Ectodermal cell (in vitro differentiated cells): ENCODE data around the gene FAF1.

Experiments used
- H3K27ac ChIP-seq: 2 replicates; pipeline ENCODE4 v1.7.0; 2013; ENCODE audit warnings: mild to moderate bottlenecking, low read depth, low read length; ENCODE audit not compliant: insufficient read depth, poor library complexity, severe bottlenecking
- H3K27me3 ChIP-seq: 2 replicates; pipeline ENCODE4 v1.7.0; 2013; ENCODE audit warnings: mild to moderate bottlenecking, low read length; ENCODE audit not compliant: insufficient read depth, control insufficient read depth, poor library complexity, severe bottlenecking
- H3K36me3 ChIP-seq: one replicate; pipeline ENCODE4 v1.7.0; 2013; ENCODE audit warnings: low read length; ENCODE audit not compliant: control insufficient read depth, insufficient read depth
- H3K4me1 ChIP-seq: one replicate; pipeline ENCODE4 v1.7.0; 2013; ENCODE audit warnings: low read length; ENCODE audit not compliant: control insufficient read depth, insufficient read depth
- H3K4me3 ChIP-seq: 2 replicates; pipeline ENCODE4 v1.7.0; 2013; ENCODE audit warnings: low read depth, low read length, control low read depth; ENCODE audit not compliant: insufficient read depth
- H3K9me3 ChIP-seq: 2 replicates; pipeline ENCODE4 v1.7.0; 2013; ENCODE audit warnings: mild to moderate bottlenecking, low read length, moderate library complexity; ENCODE audit not compliant: control insufficient read depth
- WGBS, 2 experiments: methylation state at CpG; one replicate each; pipeline ENCODE4 v1.1.7; 2013; ENCODE audit warnings: missing lambda C conversion rate in 2 of 2; 5-methylcytosine and 5-hydroxymethylcytosine counted together

FAF1 gene

GRCh38 chr1:50658459-50659076, 301.5 kb downstream of the FAF1 start:
- WGBS, 2 experiments, result 40 to 88% methylated on average over 1 to 2 of the region's 2 CpGs
- Histone ChIP-seq H3K36me3 (no peaks in the 10 kb centered on the region), H3K4me1 (no peaks in the 10 kb centered on the region), H3K27ac (no peak overlapping the region), H3K4me3 (no peak overlapping the region), H3K9me3 (no peaks in the 10 kb centered on the region), H3K27me3 (no peaks in the 10 kb centered on the region)

GRCh38 chr1:50656931-50657330, 303.1 kb downstream of the FAF1 start:
- H3K4me3 ChIP-seq, result no peak overlapping the region
- H3K27ac ChIP-seq, result no peak overlapping the region
- 85 to 88% methylated on average over 2 of the region's 3 CpGs for WGBS, 2 experiments
- no peaks in the 10 kb centered on the region for H3K36me3 ChIP-seq
- H3K27me3 ChIP-seq, result no peaks in the 10 kb centered on the region
- no peaks in the 10 kb centered on the region for H3K4me1 ChIP-seq
- H3K9me3 ChIP-seq, result no peaks in the 10 kb centered on the region

GRCh38 chr1:50651476-50652263, 308.4 kb downstream of the FAF1 start:
- 92 to 95% methylated on average over 3 of the region's 3 CpGs for WGBS, 2 experiments

GRCh38 chr1:50646526-50646925, 313.5 kb downstream of the FAF1 start:
- no peaks in the 10 kb centered on the region for H3K9me3 ChIP-seq
- WGBS, 2 experiments, result 86 to 94% methylated on average over 2 of the region's 2 CpGs
- H3K27ac ChIP-seq, result no peak overlapping the region
- H3K4me3 ChIP-seq, result no peak overlapping the region
- H3K27me3 ChIP-seq, result no peaks in the 10 kb centered on the region
- H3K36me3 ChIP-seq, result no peaks in the 10 kb centered on the region
- no peaks in the 10 kb centered on the region for H3K4me1 ChIP-seq

More at GRCh38 chr1:50651476-50652263, 308.4 kb downstream of the FAF1 start:
- Histone ChIP-seq H3K9me3 (no peaks in the 10 kb centered on the region), H3K36me3 (no peaks in the 10 kb centered on the region), H3K4me3 (no peak overlapping the region), H3K4me1 (no peaks in the 10 kb centered on the region), H3K27ac (no peak overlapping the region), H3K27me3 (no peaks in the 10 kb centered on the region)

- H3K9me3 ChIP-seq, result no peaks in the 10 kb centered on the region
- H3K27ac ChIP-seq, result no peak overlapping the region
- no peaks in the 10 kb centered on the region for H3K27me3 ChIP-seq
- no peak overlapping the region for H3K4me3 ChIP-seq
- 84 to 93% methylated on average over 1 of the region's 1 CpG for WGBS, 2 experiments
- H3K36me3 ChIP-seq, result no peaks in the 10 kb centered on the region
- H3K4me1 ChIP-seq, result no peaks in the 10 kb centered on the region
Measured at GRCh38 chr1:50645139-50645538, 314.9 kb downstream of the FAF1 start.

- no peaks in the 10 kb centered on the region for H3K27me3 ChIP-seq
- H3K4me1 ChIP-seq, result no peaks in the 10 kb centered on the region
- H3K36me3 ChIP-seq, result no peaks in the 10 kb centered on the region
- no peak overlapping the region for H3K4me3 ChIP-seq
- WGBS, 2 experiments, result 81 to 84% methylated on average over 2 of the region's 2 CpGs
- H3K27ac ChIP-seq, result no peak overlapping the region
- no peaks in the 10 kb centered on the region for H3K9me3 ChIP-seq
Measured at GRCh38 chr1:50644447-50645105, 315.5 kb downstream of the FAF1 start.

GRCh38 chr1:50637460-50637859, 322.6 kb downstream of the FAF1 start:
- peaks cover 6% of the 10 kb centered on the region for H3K4me1 ChIP-seq
- H3K27me3 ChIP-seq, result no peaks in the 10 kb centered on the region
- H3K4me3 ChIP-seq, result no peak overlapping the region
- no peak overlapping the region for H3K27ac ChIP-seq
- no peaks in the 10 kb centered on the region for H3K36me3 ChIP-seq
- WGBS, 2 experiments, result no CpG with 5 or more reads among the region's 1 CpG
- H3K9me3 ChIP-seq, result no peaks in the 10 kb centered on the region

GRCh38 chr1:50634251-50634650, 325.8 kb downstream of the FAF1 start:
- H3K4me3 ChIP-seq, result no peak overlapping the region
- H3K27me3 ChIP-seq, result no peaks in the 10 kb centered on the region
- 94 to 100% methylated on average over 1 of the region's 1 CpG for WGBS, 2 experiments

GRCh38 chr1:50633465-50633864, 326.6 kb downstream of the FAF1 start:
- 86 to 95% methylated on average over 6 of the region's 6 CpGs for WGBS, 2 experiments
- H3K27ac ChIP-seq, result no peak overlapping the region
- H3K4me3 ChIP-seq, result no peak overlapping the region
- H3K36me3 ChIP-seq, result no peaks in the 10 kb centered on the region
- H3K9me3 ChIP-seq, result no peaks in the 10 kb centered on the region
- peaks cover 6% of the 10 kb centered on the region for H3K4me1 ChIP-seq
- H3K27me3 ChIP-seq, result no peaks in the 10 kb centered on the region

More at GRCh38 chr1:50634251-50634650, 325.8 kb downstream of the FAF1 start:
- no peaks in the 10 kb centered on the region for H3K9me3 ChIP-seq
- peaks cover 6% of the 10 kb centered on the region for H3K4me1 ChIP-seq
- no peaks in the 10 kb centered on the region for H3K36me3 ChIP-seq
- H3K27ac ChIP-seq, result no peak overlapping the region

GRCh38 chr1:50631161-50631560, 328.9 kb downstream of the FAF1 start:
- H3K36me3 ChIP-seq, result no peaks in the 10 kb centered on the region
- no peaks in the 10 kb centered on the region for H3K9me3 ChIP-seq
- no peaks in the 10 kb centered on the region for H3K27me3 ChIP-seq
- no peak overlapping the region for H3K4me3 ChIP-seq
- H3K4me1 ChIP-seq, result peaks cover 6% of the 10 kb centered on the region
- H3K27ac ChIP-seq, result no peak overlapping the region
